Activated T-cell treated with anti-CD3 and anti-CD28 coated beads, Interleukin-2, amount 50 U/mL, for 48 hours (primary cell): Measurements from ENCODE around the gene SRPRB.

Experiments
- DNase-seq, 2 experiments: peaks; one replicate each; pipeline ENCODE4 v3.0.0-alpha.2; 2020

Gene SRPRB

GRCh38 chr3:133849346-133849745 lies 43.7 kb downstream of the SRPRB start:
- no peak for DNase-seq

- no peak for DNase-seq
These were observed 44.4 kb downstream of the SRPRB start for GRCh38 chr3:133850034-133850433.

DNA sequence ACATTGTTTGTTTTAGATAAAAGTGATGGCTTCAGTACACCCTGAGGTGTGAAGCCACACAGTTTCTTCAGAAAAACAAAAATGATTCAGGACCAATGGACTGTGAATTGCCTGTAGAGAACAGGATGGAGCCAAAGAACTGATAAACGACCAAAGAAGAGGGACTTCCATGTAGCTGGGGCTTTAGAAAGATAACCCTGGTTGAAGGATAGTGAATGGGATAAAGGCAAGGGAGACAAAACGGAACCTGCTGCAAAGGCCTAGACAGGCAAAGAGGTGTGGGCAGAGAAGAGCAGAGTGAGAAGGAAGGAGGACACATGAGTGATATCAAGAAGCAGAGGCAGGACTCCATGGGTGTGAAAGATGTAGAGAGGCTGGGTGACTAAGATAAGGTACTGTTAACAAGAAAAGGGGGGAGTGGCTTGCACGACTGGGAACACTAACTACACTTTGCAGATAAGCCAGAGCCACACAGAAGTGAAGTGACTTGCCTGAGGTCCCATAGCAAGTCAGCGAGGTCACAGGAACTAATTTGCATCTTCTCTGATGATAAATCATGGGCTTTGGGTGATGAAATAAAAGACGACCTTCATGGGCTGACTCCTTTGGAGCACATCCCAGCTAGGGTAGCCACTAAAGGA lies 45.8 kb downstream of the SRPRB start:
- DNase-seq: peak in 1 of 2 experiments; percentile 28

DNA sequence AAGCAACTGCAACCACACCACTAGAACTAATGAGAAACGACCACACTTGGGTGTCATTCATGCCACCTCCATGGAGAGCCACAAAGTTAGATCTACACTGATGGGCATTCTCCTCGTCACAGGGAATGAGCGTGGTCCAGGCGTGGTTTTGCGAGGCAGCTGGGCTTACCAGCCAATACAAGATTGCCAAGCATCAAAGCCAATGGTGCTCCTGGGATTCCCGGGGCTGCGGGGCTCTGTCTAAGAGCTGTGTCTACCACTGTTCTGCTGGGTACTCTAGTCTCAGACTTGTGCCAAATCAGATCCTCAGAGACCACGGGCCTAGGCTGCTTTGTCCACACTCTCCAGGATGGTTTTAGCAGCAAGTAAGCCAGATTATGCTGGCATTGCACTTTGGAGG lies 46.3 kb downstream of the SRPRB start:
- DNase-seq: no peak

GRCh38 chr3:133853063-133853924 lies 47.7 kb downstream of the SRPRB start:
- no peak for DNase-seq

- no peak for DNase-seq
These were observed 48.3 kb downstream of the SRPRB start for GRCh38 chr3:133853925-133854227.

DNA sequence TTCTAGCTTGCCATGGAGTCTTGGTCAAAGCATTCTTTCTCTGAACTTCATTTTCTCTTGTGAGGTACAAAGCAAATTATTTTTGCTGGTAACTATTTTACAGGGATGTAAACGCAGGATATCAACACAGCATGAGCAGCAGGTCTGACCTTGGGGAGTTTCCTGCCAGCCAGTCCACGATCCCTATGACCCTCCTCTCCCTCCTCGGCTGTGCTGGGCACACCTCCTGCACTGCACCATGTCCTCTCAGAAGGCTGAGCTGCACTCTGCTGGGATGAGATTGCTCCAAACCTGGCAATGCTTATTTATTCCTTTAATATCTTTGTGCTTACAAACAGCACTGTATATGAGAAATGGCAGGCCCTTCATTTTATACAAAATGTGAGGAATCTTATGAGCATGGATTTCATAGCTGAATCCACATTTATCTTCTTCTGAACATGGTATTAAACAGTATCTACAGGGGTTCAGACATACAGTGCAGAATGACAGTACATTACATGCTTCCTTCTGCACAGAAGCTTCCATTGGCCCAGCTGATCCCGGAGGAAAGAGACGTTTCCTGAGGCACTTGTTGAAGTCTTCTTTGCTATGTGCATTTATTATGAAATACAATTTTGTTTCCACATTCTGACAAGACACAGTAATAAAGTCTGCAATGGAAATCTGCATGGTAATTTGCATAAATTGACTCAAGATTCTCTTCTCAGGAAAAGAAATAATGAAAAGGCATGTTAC lies 48.8 kb downstream of the SRPRB start:
- DNase-seq: no peak

DNA sequence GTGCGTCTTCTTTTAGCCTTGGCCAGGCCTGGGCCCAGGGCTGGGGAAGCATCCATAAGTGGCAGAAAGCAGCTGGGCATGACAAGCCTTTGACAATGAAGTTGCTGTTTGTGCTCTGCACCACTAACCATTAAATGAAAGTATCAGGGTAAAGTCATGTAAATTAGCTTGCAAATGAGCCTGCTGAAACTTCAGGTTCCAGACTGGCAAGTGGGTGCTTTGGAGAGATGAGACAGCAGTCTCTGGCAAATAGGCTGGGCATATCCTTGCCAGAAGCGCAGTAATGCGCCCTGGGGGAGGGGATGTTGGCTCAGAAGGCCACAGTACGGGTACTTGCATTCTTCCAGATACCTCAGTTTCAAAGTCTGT lies 49.4 kb downstream of the SRPRB start:
- DNase-seq: no peak

DNA sequence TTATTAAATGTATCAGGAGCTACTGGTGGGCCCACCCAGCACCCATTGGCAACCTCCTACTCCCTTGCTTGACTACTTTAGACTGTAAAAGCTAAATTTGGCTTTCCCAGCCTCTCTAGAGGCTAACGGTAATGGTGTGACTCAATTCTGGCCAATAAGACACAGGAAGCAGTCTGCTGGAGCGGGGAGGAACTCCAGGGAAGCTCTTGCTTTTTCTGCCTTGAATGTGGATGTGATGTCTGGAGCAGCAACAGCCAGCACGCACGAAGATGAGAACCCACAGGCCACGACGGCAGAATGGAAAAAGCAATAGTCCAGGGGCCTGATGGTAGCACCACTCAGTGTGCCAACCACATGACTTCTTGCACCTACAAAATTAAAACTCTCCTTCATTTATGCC lies 50.2 kb downstream of the SRPRB start:
- DNase-seq: no peak

- no peak for DNase-seq
These were observed 50.7 kb downstream of the SRPRB start for GRCh38 chr3:133856316-133856715.

GRCh38 chr3:133857767-133858166 lies 52.2 kb downstream of the SRPRB start:
- DNase-seq: no peak

DNA sequence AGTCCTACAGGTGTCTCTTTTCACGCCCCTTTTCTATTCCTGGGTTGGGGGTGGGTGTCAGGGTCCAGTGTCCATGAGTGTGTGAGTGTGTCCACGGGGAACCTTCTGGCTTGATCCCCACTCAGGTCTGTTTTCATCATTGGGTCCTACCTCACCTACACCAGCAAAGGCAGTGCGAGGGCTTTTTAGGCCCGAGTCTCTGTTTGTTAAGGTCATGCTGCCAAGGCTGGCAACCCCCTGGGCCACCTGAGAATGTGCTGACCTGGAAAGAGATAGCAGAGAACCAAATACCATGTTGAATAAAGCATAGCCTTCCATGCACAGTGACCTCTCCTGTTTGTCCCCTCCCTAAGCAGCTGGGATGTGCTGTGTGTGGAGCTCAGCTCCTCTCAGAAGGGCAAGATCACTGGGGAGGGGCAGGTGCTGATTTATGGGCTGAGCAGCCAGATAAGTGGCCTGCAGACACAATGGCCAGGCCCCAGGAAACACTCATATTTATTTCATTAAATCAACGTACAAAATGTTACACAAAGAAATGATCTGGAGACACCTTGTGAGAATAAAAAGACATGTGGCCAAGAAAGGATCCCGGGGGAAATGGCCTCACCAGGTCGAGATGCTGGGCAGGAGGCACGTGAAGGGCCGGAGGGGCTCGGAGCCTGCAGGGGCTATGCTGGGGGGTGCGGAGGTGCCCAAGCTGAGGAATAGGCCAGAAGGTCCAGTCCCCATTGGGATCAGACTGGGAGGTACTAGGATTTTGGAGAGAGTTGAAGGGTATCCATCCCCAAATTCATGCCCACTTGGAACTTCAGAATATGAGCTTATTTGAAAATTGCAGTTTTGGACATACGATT lies 54.0 kb downstream of the SRPRB start:
- no peak for DNase-seq

GRCh38 chr3:133860519-133860918 lies 54.9 kb downstream of the SRPRB start:
- no peak for DNase-seq

- DNase-seq: no peak
These were observed 56.5 kb downstream of the SRPRB start for GRCh38 chr3:133862161-133862560.

DNA sequence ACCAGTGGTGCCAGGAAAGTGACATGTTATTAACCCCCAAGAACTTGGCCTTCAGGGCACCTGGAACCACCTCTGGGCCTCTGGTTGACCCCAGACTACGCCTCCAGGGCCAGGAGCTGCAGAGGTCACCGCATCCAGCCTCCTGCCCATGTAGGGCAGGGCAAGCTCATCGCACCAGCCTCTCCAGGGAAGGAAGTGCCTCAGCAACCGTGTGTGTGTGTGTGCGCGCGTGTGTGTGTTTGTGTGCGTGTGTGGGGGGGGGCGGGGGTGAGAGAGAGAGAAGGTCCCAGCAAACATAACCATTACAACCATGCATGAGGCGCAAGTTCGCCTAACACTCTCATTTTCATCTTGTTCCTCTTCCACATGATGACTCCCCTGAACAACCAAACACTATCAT lies 58.3 kb downstream of the SRPRB start:
- no peak for DNase-seq

GRCh38 chr3:133864616-133865015 lies 59.0 kb downstream of the SRPRB start:
- no peak for DNase-seq

DNA sequence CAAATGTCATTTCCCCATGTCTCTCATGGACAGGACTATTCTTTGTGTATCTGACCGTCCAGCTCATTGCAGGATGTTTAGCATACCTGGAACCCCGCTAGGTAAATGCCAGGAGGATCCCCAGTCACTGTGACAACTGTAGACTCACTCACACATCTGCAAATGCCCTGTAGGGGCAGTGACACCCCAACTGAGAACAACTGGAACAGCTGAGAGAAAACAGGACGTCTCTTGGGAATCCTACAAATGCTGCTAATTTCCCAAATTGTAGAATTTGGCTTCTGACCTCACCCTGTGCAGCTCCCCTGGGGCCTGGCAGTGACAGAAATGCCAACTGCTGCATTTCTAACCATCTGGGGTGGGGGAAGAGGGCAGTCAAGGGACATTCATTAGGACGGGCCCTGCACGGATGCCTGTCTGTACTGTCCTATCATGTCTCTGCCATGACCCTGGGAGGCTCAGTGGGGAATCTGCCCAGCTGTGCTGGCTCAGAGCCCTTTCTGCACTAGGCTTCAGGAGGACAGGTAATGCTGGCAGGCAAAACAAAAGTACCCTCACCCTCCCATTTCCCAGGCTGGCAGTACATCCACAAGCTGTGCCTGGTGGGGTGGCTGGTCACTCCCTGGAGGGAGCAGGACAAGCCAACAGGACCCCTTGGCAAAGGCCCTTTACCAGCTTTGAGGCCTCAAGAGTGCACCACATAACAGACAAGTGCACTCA lies 59.7 kb downstream of the SRPRB start:
- DNase-seq: no peak

GRCh38 chr3:133866141-133866540 lies 60.5 kb downstream of the SRPRB start:
- DNase-seq: no peak

DNA sequence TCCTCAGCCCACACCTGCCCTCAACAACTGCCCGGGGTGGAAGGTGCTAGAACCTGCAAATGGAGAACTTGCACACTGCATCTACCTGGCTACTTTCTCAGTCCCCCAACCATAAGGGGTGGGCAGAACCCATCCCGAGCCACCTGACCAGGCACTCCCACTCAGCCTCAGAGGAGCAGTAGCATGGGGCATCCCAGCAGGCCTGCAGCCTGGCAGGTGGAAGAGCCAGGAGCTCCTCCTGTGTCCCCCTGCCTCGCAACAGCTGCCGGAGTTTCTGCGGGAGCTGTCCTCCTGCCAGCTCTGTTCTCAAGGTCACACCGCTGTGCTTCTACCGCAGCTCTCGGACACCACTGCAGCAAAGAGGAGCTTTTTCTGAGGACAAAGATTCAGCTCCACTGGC lies 62.6 kb downstream of the SRPRB start:
- DNase-seq: no peak

DNA sequence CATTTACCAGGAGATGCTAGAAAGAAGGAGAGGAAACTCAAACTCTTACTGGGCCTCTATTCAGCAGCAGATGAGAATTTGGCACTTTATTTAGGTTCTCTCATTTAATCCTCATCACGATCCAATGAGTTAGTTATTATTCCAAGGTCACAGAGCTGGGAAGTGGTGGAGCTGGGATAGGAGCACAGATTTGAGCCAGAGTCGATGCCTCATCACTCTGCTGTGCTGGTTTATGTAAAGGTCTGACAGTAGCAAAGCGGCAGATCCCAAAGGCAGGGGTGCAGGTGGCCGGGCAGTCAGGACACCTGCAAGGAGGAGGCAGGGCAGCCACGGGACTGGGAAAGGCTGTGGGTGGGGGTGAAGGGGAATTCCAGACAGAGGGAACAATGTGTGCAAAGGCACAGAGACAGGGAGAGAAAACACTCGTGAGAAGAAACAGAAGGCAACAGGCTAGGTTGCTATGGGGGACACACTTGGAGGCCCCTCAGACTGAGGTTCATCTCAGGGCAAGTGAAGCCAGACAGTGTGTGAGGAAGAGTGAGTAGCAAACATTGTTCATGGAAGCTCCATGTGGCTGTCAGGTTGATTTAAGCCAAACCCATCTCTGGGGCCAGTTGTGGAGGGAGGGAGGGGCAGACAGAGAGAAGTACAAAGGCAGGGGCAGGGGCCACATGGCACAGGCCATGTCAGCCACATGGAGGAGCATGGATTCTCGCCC lies 63.3 kb downstream of the SRPRB start:
- no peak for DNase-seq

DNA sequence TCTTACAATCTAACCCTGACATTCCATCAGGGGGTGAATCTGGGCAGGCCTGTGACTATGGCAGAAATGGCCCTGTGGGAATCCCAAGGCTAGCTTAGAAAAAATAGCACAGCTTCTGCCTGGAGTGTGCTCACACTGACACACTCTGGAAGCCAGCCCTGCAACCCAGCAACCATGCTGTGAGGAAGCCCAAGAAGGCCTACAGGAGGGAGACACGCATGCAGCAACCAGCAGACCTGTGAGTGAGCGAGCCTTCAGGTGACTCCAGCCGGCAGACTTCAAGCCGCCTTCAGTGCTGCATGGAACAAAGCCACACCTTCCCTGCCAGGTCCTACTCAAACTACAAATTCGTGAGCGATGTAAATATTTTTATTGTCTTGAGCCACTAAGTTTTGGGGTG lies 64.0 kb downstream of the SRPRB start:
- no peak for DNase-seq

DNA sequence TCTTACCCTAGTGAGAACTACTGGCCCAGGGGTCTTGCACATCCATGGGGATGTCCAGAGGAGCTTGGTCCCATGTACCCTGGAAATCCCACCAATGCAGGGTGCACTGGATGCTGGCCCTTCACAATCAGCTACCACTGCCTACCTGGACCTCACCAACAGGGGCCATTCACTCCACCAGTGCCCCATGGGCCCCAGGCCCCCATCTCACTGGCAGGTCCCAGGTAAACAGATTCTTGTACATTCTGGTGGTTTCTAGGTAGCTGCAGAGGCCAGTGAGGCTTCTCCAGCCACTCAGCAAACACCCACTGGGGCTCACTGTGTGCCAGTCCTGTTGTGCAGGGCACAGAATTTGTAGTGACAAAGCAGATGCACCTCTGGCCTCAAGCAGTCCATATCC lies 65.2 kb downstream of the SRPRB start:
- DNase-seq: no peak
